ENCODE measurements around the gene FAM161A.

DNA sequence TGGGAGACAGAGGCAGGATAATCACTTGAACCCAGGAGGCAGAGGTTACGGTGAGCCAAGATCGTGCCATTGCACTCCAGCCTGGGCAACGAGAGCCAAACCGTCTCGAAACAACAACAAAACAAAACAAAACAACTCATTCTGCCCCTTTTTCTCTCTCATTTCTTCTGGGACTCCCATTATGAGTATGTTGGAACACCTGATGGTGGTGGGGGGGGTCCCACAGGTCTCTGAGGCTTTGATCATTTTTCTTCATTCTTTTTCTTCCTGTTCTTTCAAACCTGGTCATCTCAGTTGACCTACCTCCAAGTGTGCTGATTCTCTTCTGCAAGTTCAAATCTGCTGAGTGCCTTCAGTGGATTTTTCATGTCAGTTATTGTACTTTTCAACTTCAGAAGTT is 8.2 kb upstream of the FAM161A start:
- TF ChIP-seq, protein P1, sequence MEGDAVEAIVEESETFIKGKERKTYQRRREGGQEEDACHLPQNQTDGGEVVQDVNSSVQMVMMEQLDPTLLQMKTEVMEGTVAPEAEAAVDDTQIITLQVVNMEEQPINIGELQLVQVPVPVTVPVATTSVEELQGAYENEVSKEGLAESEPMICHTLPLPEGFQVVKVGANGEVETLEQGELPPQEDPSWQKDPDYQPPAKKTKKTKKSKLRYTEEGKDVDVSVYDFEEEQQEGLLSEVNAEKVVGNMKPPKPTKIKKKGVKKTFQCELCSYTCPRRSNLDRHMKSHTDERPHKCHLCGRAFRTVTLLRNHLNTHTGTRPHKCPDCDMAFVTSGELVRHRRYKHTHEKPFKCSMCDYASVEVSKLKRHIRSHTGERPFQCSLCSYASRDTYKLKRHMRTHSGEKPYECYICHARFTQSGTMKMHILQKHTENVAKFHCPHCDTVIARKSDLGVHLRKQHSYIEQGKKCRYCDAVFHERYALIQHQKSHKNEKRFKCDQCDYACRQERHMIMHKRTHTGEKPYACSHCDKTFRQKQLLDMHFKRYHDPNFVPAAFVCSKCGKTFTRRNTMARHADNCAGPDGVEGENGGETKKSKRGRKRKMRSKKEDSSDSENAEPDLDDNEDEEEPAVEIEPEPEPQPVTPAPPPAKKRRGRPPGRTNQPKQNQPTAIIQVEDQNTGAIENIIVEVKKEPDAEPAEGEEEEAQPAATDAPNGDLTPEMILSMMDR (conservative IDR thresholded peaks at IDR 0.05), result no peak
- TF ChIP-seq EZH2 (IDR thresholded peaks at IDR 0.05; ENCODE audit: low read depth), result no peak

Measured in PC-9 (cell line).